Measurements from ENCODE around the gene MKI67.

DNA sequence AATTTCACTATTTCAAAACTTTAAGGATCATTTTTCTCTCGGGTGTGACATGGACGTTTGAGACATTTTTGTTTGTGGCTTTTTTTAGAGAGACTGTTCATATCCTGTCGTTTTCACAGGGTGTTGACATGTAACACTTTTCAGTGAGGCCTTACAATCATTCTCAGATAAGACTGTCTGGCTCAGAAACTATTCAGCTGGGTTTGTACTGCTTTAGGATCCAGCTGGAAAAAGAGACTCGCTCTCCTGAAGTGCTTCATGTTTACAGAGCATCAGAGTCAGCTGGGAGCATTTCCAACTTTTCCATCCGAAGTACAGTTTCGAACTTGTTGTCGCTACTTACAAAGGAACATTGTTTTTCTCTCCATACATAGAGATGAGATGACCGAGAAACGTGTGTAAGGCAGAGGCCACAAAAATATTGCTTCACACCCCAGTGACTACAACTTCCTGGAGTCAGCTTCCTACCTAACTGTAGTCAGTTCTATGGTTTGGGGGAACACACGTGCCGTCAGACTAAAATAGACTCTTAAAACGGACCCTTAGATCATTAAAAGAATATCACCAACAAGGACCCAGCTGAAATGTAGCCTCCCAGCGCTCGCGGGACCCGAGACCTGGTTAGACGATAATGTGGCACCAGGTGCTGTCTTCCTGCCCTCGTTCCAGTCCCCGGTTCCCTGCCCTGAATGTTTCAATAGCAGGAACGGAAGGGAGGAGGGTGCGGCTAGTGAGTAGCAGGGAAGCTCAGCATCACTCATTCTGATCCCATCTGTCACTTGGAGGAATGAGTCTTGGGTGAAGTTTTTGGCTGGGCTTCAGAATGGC lies 78.0 kb downstream of the MKI67 start:
- peak; percentile 24 for TF ChIP-seq POLR2A (IDR thresholded peaks at IDR 0.05; ENCODE audit: extremely low read depth, insufficient read length)
- TF ChIP-seq, protein P1, sequence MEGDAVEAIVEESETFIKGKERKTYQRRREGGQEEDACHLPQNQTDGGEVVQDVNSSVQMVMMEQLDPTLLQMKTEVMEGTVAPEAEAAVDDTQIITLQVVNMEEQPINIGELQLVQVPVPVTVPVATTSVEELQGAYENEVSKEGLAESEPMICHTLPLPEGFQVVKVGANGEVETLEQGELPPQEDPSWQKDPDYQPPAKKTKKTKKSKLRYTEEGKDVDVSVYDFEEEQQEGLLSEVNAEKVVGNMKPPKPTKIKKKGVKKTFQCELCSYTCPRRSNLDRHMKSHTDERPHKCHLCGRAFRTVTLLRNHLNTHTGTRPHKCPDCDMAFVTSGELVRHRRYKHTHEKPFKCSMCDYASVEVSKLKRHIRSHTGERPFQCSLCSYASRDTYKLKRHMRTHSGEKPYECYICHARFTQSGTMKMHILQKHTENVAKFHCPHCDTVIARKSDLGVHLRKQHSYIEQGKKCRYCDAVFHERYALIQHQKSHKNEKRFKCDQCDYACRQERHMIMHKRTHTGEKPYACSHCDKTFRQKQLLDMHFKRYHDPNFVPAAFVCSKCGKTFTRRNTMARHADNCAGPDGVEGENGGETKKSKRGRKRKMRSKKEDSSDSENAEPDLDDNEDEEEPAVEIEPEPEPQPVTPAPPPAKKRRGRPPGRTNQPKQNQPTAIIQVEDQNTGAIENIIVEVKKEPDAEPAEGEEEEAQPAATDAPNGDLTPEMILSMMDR (IDR thresholded peaks at IDR 0.05; ENCODE audit: low read depth, low read length): no peak
